IMR-90 (cell line): Measurements from ENCODE around the gene ST6GALNAC2.

ENCODE experiments used
- BHLHE40 ChIP-seq: fragments of 150-350 bp; IDR thresholded peaks from 2 replicates; pipeline ENCODE4 v1.6.1; 2016; ENCODE audit warnings: mild to moderate bottlenecking, low read depth, low read length
- CEBPB ChIP-seq: IDR thresholded peaks from 2 replicates; pipeline ENCODE4 v1.6.1; 2012; ENCODE audit warnings: low read depth, low read length, improper control_type of control experiment
- CTCF ChIP-seq: conservative IDR thresholded peaks from 2 replicates; pipeline ENCODE4 v1.5.1; 2012; ENCODE audit warnings: mild to moderate bottlenecking, low read depth, low read length, improper control_type of control experiment
- ELK1 ChIP-seq: fragments of 150-350 bp; IDR thresholded peaks from 2 replicates; pipeline ENCODE4 v1.6.1; 2016; ENCODE audit warnings: low read depth, mild to moderate bottlenecking, low read length, moderate library complexity, borderline replicate concordance
- MAFK ChIP-seq: IDR thresholded peaks from 2 replicates; pipeline ENCODE4 v1.6.1; 2012; ENCODE audit warnings: low read depth, low read length, improper control_type of control experiment
- MAZ ChIP-seq: IDR thresholded peaks from 2 replicates; pipeline ENCODE4 v1.6.1; 2012; ENCODE audit warnings: low read depth, mild to moderate bottlenecking, low read length, improper control_type of control experiment, moderate library complexity, borderline replicate concordance
- POLR2A ChIP-seq: IDR thresholded peaks from 2 replicates; pipeline ENCODE4 v1.6.1; 2012; ENCODE audit warnings: mild to moderate bottlenecking, low read depth, low read length
- RAD21 ChIP-seq: IDR thresholded peaks from 2 replicates; pipeline ENCODE4 v1.6.1; 2012; ENCODE audit warnings: low read length, improper control_type of control experiment
- RCOR1 ChIP-seq: IDR thresholded peaks from 2 replicates; pipeline ENCODE4 v1.6.1; 2012; ENCODE audit warnings: mild to moderate bottlenecking, low read length, improper control_type of control experiment; ENCODE audit not compliant: insufficient replicate concordance
- RFX5 ChIP-seq: IDR thresholded peaks from 2 replicates; pipeline ENCODE4 v1.8.0; 2012; ENCODE audit warnings: low read depth, mild to moderate bottlenecking, low read length, moderate library complexity
- TF ChIP-seq, protein P1 (sequence below): fragments of 150-350 bp; IDR thresholded peaks from 2 replicates; pipeline ENCODE4 v1.6.1; 2017; ENCODE audit warnings: mild to moderate bottlenecking, antibody characterized with exemption, low read length, low read depth

GRCh38 chr17:76548378-76549214 is 37.1 kb downstream of the ST6GALNAC2 start:
- TF ChIP-seq CTCF (no peak), BHLHE40 (no peak), POLR2A (no peak), RFX5 (no peak), RAD21 (no peak), MAFK (no peak), CEBPB (no peak), RCOR1 (no peak), MAZ (no peak), ELK1 (no peak)
- TF ChIP-seq, protein P1, sequence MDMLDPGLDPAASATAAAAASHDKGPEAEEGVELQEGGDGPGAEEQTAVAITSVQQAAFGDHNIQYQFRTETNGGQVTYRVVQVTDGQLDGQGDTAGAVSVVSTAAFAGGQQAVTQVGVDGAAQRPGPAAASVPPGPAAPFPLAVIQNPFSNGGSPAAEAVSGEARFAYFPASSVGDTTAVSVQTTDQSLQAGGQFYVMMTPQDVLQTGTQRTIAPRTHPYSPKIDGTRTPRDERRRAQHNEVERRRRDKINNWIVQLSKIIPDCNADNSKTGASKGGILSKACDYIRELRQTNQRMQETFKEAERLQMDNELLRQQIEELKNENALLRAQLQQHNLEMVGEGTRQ, result no peak
